Muscle of arm (tissue), 12 donors: ENCODE data around the gene MVP. TPM values are rescaled to one million over a fixed set of nuclear protein-coding genes. Genes with fewer than 3 reads are reported as not detected.

Source experiments
- DNase-seq: peaks from one replicate; pipeline ENCODE4 v3.0.0-alpha.2; 2013
- polyA plus RNA-seq, 12 donors: library from polyadenylated mRNA; unstranded; fragments of 120-200 nt; gene quantifications; one replicate each; pipeline ENCODE4 v1.2.1, GENCODE V29; 2013; ENCODE audit not compliant: insufficient read length in 12 of 12

MVP gene
- polyA plus RNA-seq, 12 donors: 11.5 to 112 (median 18.7) TPM; not detected in 1

- no peak for DNase-seq
These were observed 17.8 kb upstream of the MVP start for GRCh38 chr16:29802416-29802935.

DNA sequence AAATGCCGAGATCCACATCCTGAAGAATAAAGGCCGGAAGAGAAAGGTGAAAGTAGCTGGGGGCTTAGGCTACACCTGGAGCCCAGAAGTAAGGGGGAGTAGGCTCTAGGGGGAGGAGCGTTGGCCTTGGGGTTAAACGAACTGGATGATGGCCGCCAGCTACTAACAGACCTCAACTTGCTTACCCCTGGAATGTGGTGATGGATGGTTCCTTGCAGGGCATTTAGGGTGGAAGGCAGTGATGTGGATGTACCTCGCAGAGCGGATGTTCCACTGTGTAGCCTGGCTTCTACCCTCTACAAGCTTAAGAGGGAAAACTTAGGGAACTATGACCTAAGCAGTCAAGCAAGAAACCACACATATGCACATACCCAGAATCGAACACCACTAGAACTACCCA is 16.2 kb upstream of the MVP start:
- DNase-seq: no peak

GRCh38 chr16:29804455-29805231 is 15.6 kb upstream of the MVP start:
- no peak for DNase-seq

DNA sequence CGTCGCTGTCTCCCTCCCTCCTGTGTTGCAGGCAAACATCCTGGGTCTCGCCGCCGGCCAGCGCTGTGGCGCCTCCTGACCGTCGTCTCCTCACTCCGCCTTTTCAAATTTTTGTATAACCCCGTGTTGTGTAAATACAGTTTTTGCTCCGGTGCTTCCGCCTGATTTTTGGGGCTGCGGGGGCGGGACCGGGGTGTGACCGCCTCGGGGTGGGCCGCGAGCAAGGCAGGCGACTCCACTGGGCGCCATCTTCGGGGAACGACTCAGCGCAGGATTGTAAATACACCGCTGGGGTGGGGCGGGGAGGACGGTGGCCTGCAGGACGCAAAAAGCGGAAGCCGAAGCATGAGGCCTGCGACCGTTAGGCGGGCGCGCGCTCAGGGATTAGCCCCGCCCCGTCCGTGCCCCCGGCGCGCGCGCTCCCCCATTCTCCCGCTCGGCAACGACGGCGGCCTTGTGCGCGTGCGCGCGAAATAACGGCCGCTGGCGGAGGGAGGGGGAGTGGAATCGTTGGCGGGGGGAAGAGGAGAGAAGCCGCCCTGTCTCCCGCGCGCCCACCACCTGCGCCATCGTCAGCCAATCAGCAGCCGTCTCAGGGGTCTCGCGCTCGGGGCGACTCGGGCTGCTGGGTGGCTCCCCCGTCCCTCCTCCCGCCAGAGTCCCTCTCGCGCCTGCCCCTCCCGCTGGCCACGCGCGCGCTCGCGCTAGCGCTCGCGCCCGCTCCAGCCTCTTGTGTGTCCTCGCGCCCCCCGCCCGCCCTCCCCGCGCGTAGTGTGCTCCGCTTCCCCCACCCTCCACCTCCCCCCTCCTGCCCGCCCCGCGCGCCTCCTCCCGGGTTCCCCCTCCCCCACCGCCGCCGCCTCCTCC is 14.8 kb upstream of the MVP start:
- DNase-seq: peak; percentile 96

DNA sequence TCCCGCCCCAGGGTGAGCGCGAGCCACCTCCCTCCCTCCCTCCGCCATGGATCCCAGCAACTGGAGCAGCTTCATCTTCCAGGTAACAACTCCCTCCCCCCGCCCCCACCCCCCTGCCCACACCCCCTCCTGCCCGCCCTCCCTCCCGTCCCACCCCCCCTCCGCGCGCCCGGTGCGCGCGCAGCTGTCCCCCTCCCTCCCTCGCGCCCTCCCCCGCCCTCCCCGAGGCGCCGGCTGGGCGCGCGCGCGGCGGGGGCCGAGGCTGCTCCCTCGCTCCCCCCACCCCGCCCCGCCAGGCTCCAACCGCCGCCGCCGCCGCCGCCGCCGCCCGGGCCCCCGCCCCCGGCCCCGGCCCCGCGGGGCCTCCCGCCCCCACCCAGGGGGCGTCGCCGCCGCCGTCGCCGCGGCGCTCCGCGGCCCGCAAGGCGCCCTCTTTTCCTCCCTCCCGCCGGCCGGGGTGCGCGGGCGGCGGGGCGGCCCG is 14.1 kb upstream of the MVP start, which contains the start of gene MAZ:
TSS of gene MAZ (plus strand) at position 431 of the 481 bp plus-strand sequence. CDS start 173 bp downstream, outside the sequence.
- DNase-seq: no peak

- DNase-seq: no peak
These were observed 13.4 kb upstream of the MVP start for GRCh38 chr16:29806641-29807425.

- peak; percentile 86 for DNase-seq
These were observed 12.6 kb upstream of the MVP start for GRCh38 chr16:29807426-29808218.

DNA sequence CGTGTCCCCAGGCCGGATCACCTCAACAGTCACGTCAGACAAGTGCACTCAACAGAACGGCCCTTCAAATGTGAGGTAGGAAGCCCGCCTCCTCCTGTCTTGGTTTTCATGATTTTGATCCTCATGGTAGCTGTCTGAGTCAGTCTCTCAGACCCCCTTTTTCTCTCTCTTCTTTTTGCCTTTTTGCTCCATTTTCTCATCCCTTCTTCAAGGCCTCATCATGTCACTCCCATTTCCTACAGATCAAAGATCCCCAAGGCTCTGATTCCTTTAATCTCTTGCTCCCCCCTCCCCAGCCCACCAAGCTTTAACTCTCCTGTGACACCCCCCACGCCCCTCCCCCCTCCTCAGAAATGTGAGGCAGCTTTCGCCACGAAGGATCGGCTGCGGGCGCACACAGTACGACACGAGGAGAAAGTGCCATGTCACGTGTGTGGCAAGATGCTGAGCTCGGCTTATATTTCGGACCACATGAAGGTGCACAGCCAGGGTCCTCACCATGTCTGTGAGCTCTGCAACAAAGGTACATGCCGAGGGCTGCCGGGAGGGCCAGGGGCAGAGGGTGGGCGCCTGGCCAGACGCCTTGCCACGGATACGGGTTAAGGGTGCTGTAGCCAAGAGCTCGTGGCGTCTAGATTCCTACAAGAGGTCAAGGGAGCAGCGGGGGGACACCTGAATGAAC is 11.9 kb upstream of the MVP start:
- DNase-seq: no peak

GRCh38 chr16:29809031-29809747 is 11.1 kb upstream of the MVP start:
- DNase-seq: no peak

DNA sequence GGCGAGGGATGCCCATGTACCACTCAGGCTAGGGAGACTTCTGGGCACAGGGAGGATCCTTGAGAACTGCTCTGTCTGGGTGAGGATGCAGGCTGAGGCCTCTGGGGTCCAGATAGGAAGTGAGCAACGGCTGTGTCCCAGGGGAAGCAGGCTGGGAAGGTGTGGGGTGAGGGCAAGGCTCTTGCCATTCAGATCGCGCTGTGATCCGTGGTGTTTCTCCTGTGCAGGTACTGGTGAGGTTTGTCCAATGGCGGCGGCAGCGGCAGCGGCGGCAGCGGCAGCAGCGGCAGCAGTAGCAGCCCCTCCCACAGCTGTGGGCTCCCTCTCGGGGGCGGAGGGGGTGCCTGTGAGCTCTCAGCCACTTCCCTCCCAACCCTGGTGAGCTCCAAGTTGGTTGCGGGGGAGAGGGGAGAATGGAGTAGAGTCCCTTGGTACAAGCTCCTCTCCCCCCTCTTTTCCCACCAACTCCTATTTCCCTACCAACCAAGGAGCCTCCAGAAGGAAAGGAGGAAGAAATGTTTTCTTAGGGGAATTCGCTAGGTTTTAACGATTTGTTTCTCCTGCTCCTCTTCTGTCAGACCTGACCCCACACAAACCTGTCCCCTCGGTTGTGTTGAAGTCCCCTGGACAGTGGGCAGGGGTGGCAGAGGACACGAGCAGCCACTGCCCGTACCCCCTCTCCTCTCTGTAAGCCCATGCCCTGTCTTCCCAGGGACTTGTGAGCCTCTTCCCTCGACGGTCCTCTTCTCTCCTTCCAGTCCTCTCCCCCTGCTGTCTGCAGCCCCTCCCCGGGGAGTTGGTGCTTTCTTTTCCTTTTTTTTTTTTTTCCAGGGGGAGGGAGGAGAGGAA is 10.2 kb upstream of the MVP start:
- DNase-seq: no peak

DNA sequence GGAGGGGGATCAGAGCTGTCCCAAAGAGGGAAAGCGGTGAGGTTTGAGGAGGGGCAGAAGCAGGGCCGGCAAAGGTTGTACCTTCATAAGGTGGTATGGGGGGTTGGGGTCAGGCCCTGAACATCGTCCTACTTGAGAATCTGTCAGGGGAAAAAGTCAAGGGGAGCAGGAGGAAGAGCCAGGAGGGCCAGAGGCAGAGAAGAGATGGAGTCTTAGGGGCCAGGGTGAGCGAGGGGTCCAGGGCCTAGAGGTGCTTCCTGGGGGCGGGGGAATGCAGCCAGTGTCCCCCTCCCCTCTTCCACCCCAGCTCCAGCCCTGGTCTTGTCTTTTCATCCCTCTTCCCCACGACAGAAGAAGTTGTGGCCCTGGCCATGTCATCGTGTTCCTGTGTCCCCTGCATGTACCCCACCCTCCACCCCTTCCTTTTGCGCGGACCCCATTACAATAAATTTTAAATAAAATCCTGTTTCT is 9.5 kb upstream of the MVP start:
- DNase-seq: no peak

DNA sequence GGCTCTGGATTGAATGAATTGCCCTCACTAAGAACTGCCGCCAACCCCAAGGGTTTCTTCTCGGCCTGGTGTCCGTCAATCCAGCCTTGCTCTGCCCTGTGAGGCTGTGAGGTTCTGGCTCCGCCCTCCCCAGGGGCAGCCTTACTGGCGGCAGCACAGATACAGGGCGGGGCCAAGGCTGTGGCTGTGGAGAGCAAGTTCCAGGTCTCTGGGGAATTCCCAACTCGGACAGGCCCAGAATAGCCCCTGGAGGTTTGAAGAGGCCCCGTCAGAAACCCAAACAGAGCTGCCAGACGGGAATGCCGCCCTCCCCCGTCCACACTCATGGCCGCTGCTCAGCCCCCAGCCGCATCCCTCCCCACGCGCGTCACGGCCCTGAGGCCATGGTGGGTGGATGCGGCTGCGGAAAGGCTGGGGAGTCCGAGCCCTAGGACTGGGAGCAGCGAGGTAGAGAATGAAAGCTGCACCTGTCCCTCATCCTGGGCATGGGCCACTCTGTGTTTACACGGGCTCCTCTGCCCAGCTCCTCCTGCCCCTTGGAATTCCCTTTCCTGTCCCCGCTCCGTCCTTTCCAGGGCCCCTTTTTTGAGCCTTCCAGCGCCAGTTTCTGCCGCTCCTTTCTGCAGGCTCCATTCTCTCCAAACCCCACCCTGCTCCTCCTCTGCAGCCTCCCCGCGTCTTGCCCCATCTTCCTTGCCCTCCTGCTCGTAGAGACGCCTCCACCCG is 8.9 kb upstream of the MVP start:
- DNase-seq: peak; percentile 85

- DNase-seq: peak; percentile 86
These were observed 8.2 kb upstream of the MVP start, which contains the start of gene PRRT2 for GRCh38 chr16:29811896-29812665. Gene PRRT2 (plus strand): TSS chr16:29812193. CDS start chr16:29813055, 862 bp downstream.

DNA sequence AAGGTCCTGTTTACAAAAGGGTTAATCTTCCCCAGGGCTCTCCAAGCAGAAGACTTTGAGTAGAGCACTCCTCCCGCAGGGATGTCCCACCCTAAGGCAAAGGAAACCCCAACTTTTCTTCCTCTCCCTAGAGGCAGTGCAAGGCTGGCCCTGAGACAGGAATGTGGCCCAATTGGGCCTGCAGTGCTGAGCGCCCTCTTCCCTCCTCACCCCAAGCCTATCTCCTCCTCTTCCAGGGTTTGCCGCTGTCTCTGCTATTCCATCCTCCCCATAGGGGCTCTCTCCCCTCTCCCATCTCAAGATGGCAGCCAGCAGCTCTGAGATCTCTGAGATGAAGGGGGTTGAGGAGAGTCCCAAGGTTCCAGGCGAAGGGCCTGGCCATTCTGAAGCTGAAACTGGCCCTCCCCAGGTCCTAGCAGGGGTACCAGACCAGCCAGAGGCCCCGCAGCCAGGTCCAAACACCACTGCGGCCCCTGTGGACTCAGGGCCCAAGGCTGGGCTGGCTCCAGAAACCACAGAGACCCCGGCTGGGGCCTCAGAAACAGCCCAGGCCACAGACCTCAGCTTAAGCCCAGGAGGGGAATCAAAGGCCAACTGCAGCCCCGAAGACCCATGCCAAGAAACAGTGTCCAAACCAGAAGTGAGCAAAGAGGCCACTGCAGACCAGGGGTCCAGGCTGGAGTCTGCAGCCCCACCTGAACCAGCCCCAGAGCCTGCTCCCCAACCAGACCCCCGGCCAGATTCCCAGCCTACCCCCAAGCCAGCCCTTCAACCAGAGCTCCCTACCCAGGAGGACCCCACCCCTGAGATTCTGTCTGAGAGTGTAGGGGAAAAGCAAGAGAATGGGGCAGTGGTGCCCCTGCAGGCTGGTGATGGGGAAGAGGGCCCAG is 7.3 kb upstream of the MVP start:
- DNase-seq: no peak
